NT2/D1 (cell line): ENCODE measurements around the gene RUBCN.
"Not testable (repeated sequence)": the region's sequence is repeated elsewhere in the genome, so short reads cannot be mapped to it uniquely, and the experiment has no call there.

Source experiments
- DNase-seq: peaks from one replicate; pipeline ENCODE4 v3.0.0-alpha.2; 2011; ENCODE audit warnings: low read depth, low spot score
- H3K27me3 ChIP-seq: 2 replicates; pipeline ENCODE4 v1.6.0; 2011; ENCODE audit warnings: mild to moderate bottlenecking; ENCODE audit not compliant: insufficient read length, insufficient read depth
- H3K36me3 ChIP-seq: 2 replicates; pipeline ENCODE4 v1.6.1; 2011; ENCODE audit warnings: mild to moderate bottlenecking, low read length, mixed read lengths; ENCODE audit not compliant: insufficient read depth, insufficient read length
- H3K4me1 ChIP-seq: 2 replicates; pipeline ENCODE4 v1.5.1; 2011; ENCODE audit not compliant: insufficient read depth, insufficient read length
- H3K4me3 ChIP-seq: 2 replicates; pipeline ENCODE4 v1.5.1; 2011; ENCODE audit warnings: low read depth; ENCODE audit not compliant: insufficient read length
- H3K9ac ChIP-seq: 2 replicates; pipeline ENCODE4 v1.6.0; 2011; ENCODE audit warnings: low read depth; ENCODE audit not compliant: insufficient read length
- H3K9me3 ChIP-seq: 2 replicates; pipeline ENCODE4 v1.5.1; 2011; ENCODE audit warnings: mild to moderate bottlenecking, low read length; ENCODE audit not compliant: insufficient read depth
- SUZ12 ChIP-seq: IDR thresholded peaks from 2 replicates; pipeline ENCODE4 v1.6.1; 2011; ENCODE audit not compliant: insufficient read length, insufficient read depth; ENCODE audit errors: extremely low read depth
- YY1 ChIP-seq: IDR thresholded peaks from 2 replicates; pipeline ENCODE4 v1.6.1; 2011; ENCODE audit not compliant: insufficient read length, insufficient read depth
- ZNF274 ChIP-seq: IDR thresholded peaks from 2 replicates; pipeline ENCODE4 v1.6.1; 2011; ENCODE audit warnings: mild to moderate bottlenecking, low read depth, low read length

The RUBCN gene

GRCh38 chr3:197720694-197721093, 16.0 kb downstream of the RUBCN start:
- Histone ChIP-seq H3K36me3 (no peaks in the 10 kb centered on the region), H3K4me1 (no peaks in the 10 kb centered on the region), H3K27me3 (no peaks in the 10 kb centered on the region), H3K4me3 (no peak overlapping the region), H3K9ac (no peak overlapping the region), H3K9me3 (peaks cover 9% of the 10 kb centered on the region; the same call in 1 of the 2 replicates)
- no peak for DNase-seq
- TF ChIP-seq YY1 (no peak), ZNF274 (no peak), SUZ12 (no peak)

- no peak overlapping the region for H3K4me3 ChIP-seq
- H3K36me3 ChIP-seq: no peaks in the 10 kb centered on the region
- no peaks in the 10 kb centered on the region for H3K4me1 ChIP-seq
- H3K9me3 ChIP-seq: peaks cover 9% of the 10 kb centered on the region; the same call in 1 of the 2 replicates
- TF ChIP-seq ZNF274 (no peak), SUZ12 (no peak), YY1 (no peak)
- no peak for DNase-seq
- H3K9ac ChIP-seq: no peak overlapping the region
- H3K27me3 ChIP-seq: no peaks in the 10 kb centered on the region
Observed at GRCh38 chr3:197718891-197719290, 17.8 kb downstream of the RUBCN start.

DNA sequence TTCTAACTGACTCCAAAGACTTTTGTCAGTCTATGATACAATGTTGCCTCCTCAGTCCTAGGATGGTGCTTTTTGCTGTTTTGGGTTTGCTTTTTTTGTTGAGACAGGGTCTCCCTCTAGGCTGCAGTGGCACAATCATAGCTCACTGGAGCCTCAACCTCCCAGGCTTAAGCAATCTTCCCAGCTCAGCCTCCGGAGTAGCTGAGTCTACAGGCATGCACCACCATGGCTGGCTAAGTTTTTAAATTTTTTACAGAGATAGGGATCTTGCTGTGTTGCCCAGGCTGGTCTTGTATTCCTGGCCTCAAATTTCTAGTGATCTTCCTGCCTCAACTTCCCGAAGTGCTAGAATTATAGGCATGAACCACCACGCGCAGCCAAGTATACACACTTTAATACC, 22.5 kb downstream of the RUBCN start:
- DNase-seq: no peak
- no peaks in the 10 kb centered on the region for H3K27me3 ChIP-seq
- H3K4me3 ChIP-seq: no peak overlapping the region
- no peaks in the 10 kb centered on the region for H3K9me3 ChIP-seq
- H3K9ac ChIP-seq: no peak overlapping the region
- TF ChIP-seq SUZ12 (no peak), YY1 (no peak), ZNF274 (no peak)
- no peaks in the 10 kb centered on the region for H3K36me3 ChIP-seq
- H3K4me1 ChIP-seq: peaks cover 2% of the 10 kb centered on the region

DNA sequence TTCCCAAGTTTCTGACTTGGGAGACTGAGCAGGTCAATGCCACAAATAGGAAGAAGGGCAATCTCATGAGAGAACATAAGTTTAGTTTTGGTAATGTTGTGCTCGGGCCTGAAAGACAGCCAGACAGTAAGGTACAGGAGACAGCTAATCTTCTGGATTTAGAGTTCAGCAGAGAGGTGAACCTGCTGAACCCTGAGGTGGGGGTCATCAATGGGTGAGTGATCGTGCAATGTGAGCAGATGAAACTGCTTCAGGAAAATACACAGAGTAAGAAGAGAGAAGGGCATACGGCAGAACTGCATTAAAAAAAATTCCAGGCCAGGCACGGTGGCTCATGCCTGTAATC, 23.3 kb downstream of the RUBCN start:
- H3K36me3 ChIP-seq: no peaks in the 10 kb centered on the region
- H3K9ac ChIP-seq: no peak overlapping the region
- no peaks in the 10 kb centered on the region for H3K27me3 ChIP-seq
- no peak for DNase-seq
- H3K4me1 ChIP-seq: peaks cover 2% of the 10 kb centered on the region
- H3K4me3 ChIP-seq: no peak overlapping the region
- no peaks in the 10 kb centered on the region for H3K9me3 ChIP-seq
- no peak for TF ChIP-seq ZNF274
- TF ChIP-seq SUZ12: no peak
- TF ChIP-seq YY1: no peak

GRCh38 chr3:197711973-197712707, 24.6 kb downstream of the RUBCN start:
- Histone ChIP-seq H3K9me3 (no peaks in the 10 kb centered on the region), H3K4me3 (no peak overlapping the region), H3K36me3 (no peaks in the 10 kb centered on the region), H3K4me1 (peaks cover 2% of the 10 kb centered on the region), H3K27me3 (no peaks in the 10 kb centered on the region), H3K9ac (peak overlapping the region; percentile 53)
- TF ChIP-seq YY1: no peak
- DNase-seq: peak; percentile 61

DNA sequence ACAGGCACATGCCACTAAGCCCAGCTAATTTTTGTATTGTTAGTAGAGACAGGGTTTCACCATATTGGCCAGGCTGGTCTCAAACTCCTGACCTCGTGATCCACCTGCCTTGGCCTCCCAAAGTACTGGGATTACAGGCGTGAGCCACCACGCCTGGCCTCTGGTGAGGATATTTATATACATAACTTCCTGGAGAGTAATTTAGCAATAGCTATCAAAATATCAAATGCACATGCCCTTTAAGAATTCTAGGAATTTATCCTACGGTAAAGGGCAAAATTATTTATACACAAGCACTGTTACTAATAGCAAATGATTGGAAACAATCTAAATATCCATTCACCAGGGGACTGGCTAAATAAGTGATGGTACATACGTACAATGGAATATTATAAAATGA, 25.7 kb downstream of the RUBCN start:
- H3K9me3 ChIP-seq, H3K9ac ChIP-seq, H3K36me3 ChIP-seq, H3K27me3 ChIP-seq, DNase-seq, H3K4me1 ChIP-seq, H3K4me3 ChIP-seq: not testable (repeated sequence)

- H3K27me3 ChIP-seq: no peaks in the 10 kb centered on the region
- no peak overlapping the region for H3K4me3 ChIP-seq
- peaks cover 2% of the 10 kb centered on the region for H3K4me1 ChIP-seq
- no peak for TF ChIP-seq SUZ12
- no peak for TF ChIP-seq YY1
- no peak for TF ChIP-seq ZNF274
- H3K9me3 ChIP-seq: no peaks in the 10 kb centered on the region
- H3K36me3 ChIP-seq: peaks cover 7% of the 10 kb centered on the region
- no peak for DNase-seq
- no peak overlapping the region for H3K9ac ChIP-seq
Observed at GRCh38 chr3:197709135-197709534, 27.6 kb downstream of the RUBCN start.

DNA sequence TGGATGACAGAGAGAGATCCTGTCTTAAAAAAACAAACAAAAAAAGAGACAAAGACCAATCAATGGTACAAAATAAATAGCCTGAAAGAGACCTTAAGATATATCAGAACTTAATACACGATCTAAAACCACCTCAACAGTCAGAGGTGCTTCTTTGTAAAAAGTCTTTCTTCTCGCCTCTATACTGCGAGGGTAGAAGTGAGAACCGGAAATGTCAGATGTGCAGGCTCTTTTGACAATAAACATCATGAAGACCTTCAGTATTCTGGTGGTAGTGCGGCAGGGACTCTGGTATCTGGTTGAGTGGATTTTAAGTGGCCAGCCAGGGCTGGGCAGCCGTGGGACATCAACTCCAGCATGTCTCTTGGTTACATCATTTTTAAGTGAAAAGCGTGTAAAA, 30.0 kb downstream of the RUBCN start:
- H3K9me3 ChIP-seq: no peaks in the 10 kb centered on the region
- TF ChIP-seq YY1: no peak
- no peaks in the 10 kb centered on the region for H3K27me3 ChIP-seq
- no peak overlapping the region for H3K4me3 ChIP-seq
- peaks cover 20% of the 10 kb centered on the region for H3K36me3 ChIP-seq
- H3K9ac ChIP-seq: no peak overlapping the region
- H3K4me1 ChIP-seq: no peaks in the 10 kb centered on the region
- no peak for DNase-seq
